ENCODE results near the gene MATK.

Gene MATK

GRCh38 chr19:3825286-3825956 is 39.2 kb upstream of the MATK start:
- Histone ChIP-seq H3K27ac (ENCODE audit: low read depth, low read length) (no peak overlapping the region), H3K9ac (ENCODE audit: low read length in 5 of 5) (no peak overlapping the region), H3K36me3 (ENCODE audit: control insufficient read depth in 5 of 5, insufficient read depth in 5 of 5, low read length in 5 of 5) (no peaks in the 10 kb centered on the region), H3K9me3 (ENCODE audit: control insufficient read depth in 5 of 5, low read length in 5 of 5) (no peaks in the 10 kb centered on the region), H3K4me3 (ENCODE audit: low read depth in 1 of 5, low read length in 5 of 5) (no peak overlapping the region), H3K27me3 (ENCODE audit: control insufficient read depth in 5 of 5, insufficient read depth in 4 of 5, low read length in 5 of 5) (peaks cover 5 to 11% (median 9%) of the 10 kb centered on the region in 5 donors), H3K4me1 (ENCODE audit: control insufficient read depth in 5 of 5, insufficient read depth in 5 of 5, low read length in 5 of 5) (peaks cover 0 to 5% (median 3%) of the 10 kb centered on the region in 5 donors)

- Histone ChIP-seq H3K9me3 (ENCODE audit: control insufficient read depth in 5 of 5, low read length in 5 of 5) (no peaks in the 10 kb centered on the region), H3K27me3 (ENCODE audit: control insufficient read depth in 5 of 5, insufficient read depth in 4 of 5, low read length in 5 of 5) (peaks cover 5 to 10% (median 7%) of the 10 kb centered on the region in 5 donors), H3K27ac (ENCODE audit: low read depth, low read length) (no peak overlapping the region), H3K36me3 (ENCODE audit: control insufficient read depth in 5 of 5, insufficient read depth in 5 of 5, low read length in 5 of 5) (no peaks in the 10 kb centered on the region), H3K4me1 (ENCODE audit: control insufficient read depth in 5 of 5, insufficient read depth in 5 of 5, low read length in 5 of 5) (peaks cover 0 to 10% (median 8%) of the 10 kb centered on the region in 5 donors), H3K9ac (ENCODE audit: low read length in 5 of 5) (no peak overlapping the region), H3K4me3 (ENCODE audit: low read depth in 1 of 5, low read length in 5 of 5) (no peak overlapping the region)
Observed at GRCh38 chr19:3823350-3823713, 37.2 kb upstream of the MATK start.

GRCh38 chr19:3822683-3823349 is 36.6 kb upstream of the MATK start:
- Histone ChIP-seq H3K27ac (ENCODE audit: low read depth, low read length) (no peak overlapping the region), H3K4me3 (ENCODE audit: low read depth in 1 of 5, low read length in 5 of 5) (no peak overlapping the region), H3K36me3 (ENCODE audit: control insufficient read depth in 5 of 5, insufficient read depth in 5 of 5, low read length in 5 of 5) (no peaks in the 10 kb centered on the region), H3K9ac (ENCODE audit: low read length in 5 of 5) (no peak overlapping the region), H3K27me3 (ENCODE audit: control insufficient read depth in 5 of 5, insufficient read depth in 4 of 5, low read length in 5 of 5) (peaks cover 5 to 10% (median 7%) of the 10 kb centered on the region in 5 donors), H3K4me1 (ENCODE audit: control insufficient read depth in 5 of 5, insufficient read depth in 5 of 5, low read length in 5 of 5) (peaks cover 0 to 12% (median 7%) of the 10 kb centered on the region in 5 donors), H3K9me3 (ENCODE audit: control insufficient read depth in 5 of 5, low read length in 5 of 5) (no peaks in the 10 kb centered on the region)

- Histone ChIP-seq H3K9ac (ENCODE audit: low read length in 5 of 5) (no peak overlapping the region), H3K27ac (ENCODE audit: low read depth, low read length) (no peak overlapping the region)
Observed at GRCh38 chr19:3821857-3822364, 35.7 kb upstream of the MATK start.

GRCh38 chr19:3821156-3821555 is 35.0 kb upstream of the MATK start:
- no peaks in the 10 kb centered on the region for H3K9me3 ChIP-seq (ENCODE audit: control insufficient read depth in 5 of 5, low read length in 5 of 5)
- H3K4me1 ChIP-seq (ENCODE audit: control insufficient read depth in 5 of 5, insufficient read depth in 5 of 5, low read length in 5 of 5), result peaks cover 0 to 14% (median 7%) of the 10 kb centered on the region in 5 donors
- no peak overlapping the region for H3K4me3 ChIP-seq (ENCODE audit: low read depth in 1 of 5, low read length in 5 of 5)
- no peak overlapping the region for H3K27ac ChIP-seq (ENCODE audit: low read depth, low read length)
- peaks cover 5 to 13% (median 9%) of the 10 kb centered on the region in 5 donors for H3K27me3 ChIP-seq (ENCODE audit: control insufficient read depth in 5 of 5, insufficient read depth in 4 of 5, low read length in 5 of 5)
- no peaks in the 10 kb centered on the region for H3K36me3 ChIP-seq (ENCODE audit: control insufficient read depth in 5 of 5, insufficient read depth in 5 of 5, low read length in 5 of 5)
- no peak overlapping the region for H3K9ac ChIP-seq (ENCODE audit: low read length in 5 of 5)

More at GRCh38 chr19:3821857-3822364, 35.7 kb upstream of the MATK start:
- Histone ChIP-seq H3K4me1 (ENCODE audit: control insufficient read depth in 5 of 5, insufficient read depth in 5 of 5, low read length in 5 of 5) (peaks cover 0 to 14% (median 7%) of the 10 kb centered on the region in 5 donors), H3K27me3 (ENCODE audit: control insufficient read depth in 5 of 5, insufficient read depth in 4 of 5, low read length in 5 of 5) (peaks cover 5 to 10% (median 8%) of the 10 kb centered on the region in 5 donors), H3K4me3 (ENCODE audit: low read depth in 1 of 5, low read length in 5 of 5) (no peak overlapping the region), H3K36me3 (ENCODE audit: control insufficient read depth in 5 of 5, insufficient read depth in 5 of 5, low read length in 5 of 5) (no peaks in the 10 kb centered on the region), H3K9me3 (ENCODE audit: control insufficient read depth in 5 of 5, low read length in 5 of 5) (no peaks in the 10 kb centered on the region)

GRCh38 chr19:3819989-3820388 is 33.8 kb upstream of the MATK start:
- Histone ChIP-seq H3K9me3 (ENCODE audit: control insufficient read depth in 5 of 5, low read length in 5 of 5) (no peaks in the 10 kb centered on the region), H3K9ac (ENCODE audit: low read length in 5 of 5) (no peak overlapping the region), H3K36me3 (ENCODE audit: control insufficient read depth in 5 of 5, insufficient read depth in 5 of 5, low read length in 5 of 5) (no peaks in the 10 kb centered on the region), H3K4me1 (ENCODE audit: control insufficient read depth in 5 of 5, insufficient read depth in 5 of 5, low read length in 5 of 5) (peaks cover 0 to 14% (median 7%) of the 10 kb centered on the region in 5 donors), H3K4me3 (ENCODE audit: low read depth in 1 of 5, low read length in 5 of 5) (no peak overlapping the region), H3K27ac (ENCODE audit: low read depth, low read length) (no peak overlapping the region), H3K27me3 (ENCODE audit: control insufficient read depth in 5 of 5, insufficient read depth in 4 of 5, low read length in 5 of 5) (peaks cover 0 to 13% (median 6%) of the 10 kb centered on the region in 5 donors)

- Histone ChIP-seq H3K4me3 (ENCODE audit: low read depth in 1 of 5, low read length in 5 of 5) (no peak overlapping the region), H3K9me3 (ENCODE audit: control insufficient read depth in 5 of 5, low read length in 5 of 5) (no peaks in the 10 kb centered on the region), H3K36me3 (ENCODE audit: control insufficient read depth in 5 of 5, insufficient read depth in 5 of 5, low read length in 5 of 5) (no peaks in the 10 kb centered on the region), H3K4me1 (ENCODE audit: control insufficient read depth in 5 of 5, insufficient read depth in 5 of 5, low read length in 5 of 5) (peaks cover 0 to 14% (median 7%) of the 10 kb centered on the region in 5 donors), H3K9ac (ENCODE audit: low read length in 5 of 5) (peak overlapping the region in 1 of 5 donors; percentile 53), H3K27me3 (ENCODE audit: control insufficient read depth in 5 of 5, insufficient read depth in 4 of 5, low read length in 5 of 5) (peaks cover 0 to 13% (median 5%) of the 10 kb centered on the region in 5 donors), H3K27ac (ENCODE audit: low read depth, low read length) (no peak overlapping the region)
Observed at GRCh38 chr19:3818918-3819317, 32.7 kb upstream of the MATK start.

- H3K4me3 ChIP-seq (ENCODE audit: low read depth in 1 of 5, low read length in 5 of 5), result no peak overlapping the region
- no peaks in the 10 kb centered on the region for H3K9me3 ChIP-seq (ENCODE audit: control insufficient read depth in 5 of 5, low read length in 5 of 5)
- no peaks in the 10 kb centered on the region for H3K36me3 ChIP-seq (ENCODE audit: control insufficient read depth in 5 of 5, insufficient read depth in 5 of 5, low read length in 5 of 5)
- peak overlapping the region in 1 of 5 donors; percentile 53 for H3K9ac ChIP-seq (ENCODE audit: low read length in 5 of 5)
- peaks cover under 1 to 13% (median 4%) of the 10 kb centered on the region in 5 donors for H3K27me3 ChIP-seq (ENCODE audit: control insufficient read depth in 5 of 5, insufficient read depth in 4 of 5, low read length in 5 of 5)
- H3K27ac ChIP-seq (ENCODE audit: low read depth, low read length), result no peak overlapping the region
- peaks cover 0 to 17% (median 11%) of the 10 kb centered on the region in 5 donors for H3K4me1 ChIP-seq (ENCODE audit: control insufficient read depth in 5 of 5, insufficient read depth in 5 of 5, low read length in 5 of 5)
Observed at GRCh38 chr19:3818466-3818865, 32.3 kb upstream of the MATK start.

- Histone ChIP-seq H3K4me3 (ENCODE audit: low read depth in 1 of 5, low read length in 5 of 5) (no peak overlapping the region), H3K9ac (ENCODE audit: low read length in 5 of 5) (no peak overlapping the region), H3K9me3 (ENCODE audit: control insufficient read depth in 5 of 5, low read length in 5 of 5) (no peaks in the 10 kb centered on the region), H3K36me3 (ENCODE audit: control insufficient read depth in 5 of 5, insufficient read depth in 5 of 5, low read length in 5 of 5) (no peaks in the 10 kb centered on the region), H3K27ac (ENCODE audit: low read depth, low read length) (no peak overlapping the region), H3K27me3 (ENCODE audit: control insufficient read depth in 5 of 5, insufficient read depth in 4 of 5, low read length in 5 of 5) (peaks cover 0 to 7% (median 5%) of the 10 kb centered on the region in 5 donors), H3K4me1 (ENCODE audit: control insufficient read depth in 5 of 5, insufficient read depth in 5 of 5, low read length in 5 of 5) (peaks cover 0 to 24% (median 17%) of the 10 kb centered on the region in 5 donors)
Observed at GRCh38 chr19:3817761-3818160, 31.6 kb upstream of the MATK start.
